ENCODE measurements around the gene WFDC10A.
"Not testable (repeated sequence)": the region's sequence is repeated elsewhere in the genome, so short reads cannot be mapped to it uniquely, and the experiment has no call there.

Gene WFDC10A

DNA sequence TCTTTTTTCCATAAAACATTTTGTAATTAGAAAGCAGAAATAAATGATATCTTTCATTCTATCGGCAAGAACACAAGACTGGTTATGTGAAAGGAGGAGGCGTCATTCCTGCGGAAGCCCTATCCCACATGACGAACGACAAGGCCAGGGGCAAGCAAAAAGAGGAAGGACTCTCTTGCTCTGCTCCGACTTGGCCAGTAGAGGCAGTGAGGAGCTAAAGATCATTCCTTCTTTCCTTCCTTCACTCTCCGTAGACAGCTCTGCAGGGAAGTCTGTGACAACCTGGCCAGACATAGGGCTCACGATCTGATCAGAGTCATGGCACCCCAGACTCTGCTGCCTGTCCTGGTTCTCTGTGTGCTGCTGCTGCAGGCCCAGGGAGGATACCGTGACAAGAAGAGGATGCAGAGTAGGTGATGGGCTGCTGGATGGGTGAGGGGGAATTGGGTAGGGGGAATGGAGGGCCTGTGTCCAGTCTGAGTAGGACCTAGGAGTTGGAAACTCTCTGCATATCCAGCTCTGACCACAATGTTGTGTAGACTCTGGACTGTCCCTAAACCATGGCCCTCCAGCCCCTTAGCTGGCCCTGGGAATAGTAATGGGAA is at the start of gene WFDC10A:
Gene WFDC10A, plus strand, starts transcription at position 244 of the 605 bp plus-strand sequence. Its CDS starts 75 bp downstream, at position 319.
- no peak for DNase-seq (ENCODE audit: low read depth in 2 of 2)

DNA sequence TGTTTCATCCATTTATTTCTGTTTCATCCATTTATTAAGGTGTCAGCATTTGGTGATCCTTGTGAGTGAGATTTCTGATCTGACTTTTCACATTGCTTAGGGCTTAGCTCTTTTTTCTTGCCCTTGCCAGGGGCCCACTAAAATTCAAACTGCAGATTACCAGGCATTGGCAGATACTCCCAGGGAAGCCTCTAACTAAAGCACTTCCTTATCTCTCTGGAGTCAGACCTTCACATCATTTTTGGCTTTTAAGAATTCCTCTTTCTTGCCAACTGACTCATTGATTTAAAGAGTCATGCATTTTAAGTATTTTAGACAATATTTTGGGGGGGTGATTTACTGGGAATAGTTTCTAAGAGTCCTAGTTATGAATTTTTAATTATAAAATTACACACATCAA is 47.8 kb upstream of the WFDC10A start:
- DNase-seq (ENCODE audit: low read depth in 2 of 2), result no peak

DNA sequence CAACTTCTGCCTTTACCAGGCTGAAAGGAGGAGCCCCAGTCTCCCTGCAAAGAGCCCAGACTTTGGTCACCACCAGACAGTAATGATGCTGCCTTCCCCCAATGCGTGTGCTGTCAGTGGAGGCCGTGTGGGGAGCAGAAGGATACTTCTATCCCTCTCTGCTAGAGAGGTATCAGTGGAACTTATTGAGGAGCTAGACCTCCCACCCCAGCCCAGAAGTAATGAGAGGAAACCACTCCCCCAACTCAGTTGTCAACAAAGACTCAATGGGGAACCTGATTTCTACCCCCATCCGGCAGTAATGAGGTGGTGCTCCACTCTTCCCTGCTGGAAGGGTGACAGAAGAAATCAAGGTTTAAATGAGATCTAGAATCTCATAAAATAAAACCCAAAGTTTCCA is 46.0 kb upstream of the WFDC10A start:
- DNase-seq (ENCODE audit: low read depth in 2 of 2), result no peak

DNA sequence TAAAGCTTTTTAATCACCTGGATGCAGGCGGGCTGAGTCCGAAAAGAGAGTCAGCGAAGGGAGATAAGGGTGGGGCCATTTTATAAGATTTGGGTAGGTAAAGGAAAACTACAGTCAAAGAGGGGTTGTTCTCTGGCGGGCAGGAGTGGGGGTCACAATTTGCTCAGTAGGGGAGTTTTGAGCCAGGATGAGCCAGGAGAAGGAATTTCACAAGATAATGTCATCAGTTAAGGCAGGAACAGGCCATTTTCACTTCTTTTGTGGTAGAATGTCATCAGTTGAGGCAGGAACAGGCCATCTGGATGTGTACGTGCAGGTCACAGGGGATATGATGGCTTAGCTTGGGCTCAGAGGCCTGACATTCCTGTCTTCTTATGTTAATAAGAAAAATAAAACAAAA is 45.2 kb upstream of the WFDC10A start:
- DNase-seq (ENCODE audit: low read depth in 2 of 2), result not testable (repeated sequence)

DNA sequence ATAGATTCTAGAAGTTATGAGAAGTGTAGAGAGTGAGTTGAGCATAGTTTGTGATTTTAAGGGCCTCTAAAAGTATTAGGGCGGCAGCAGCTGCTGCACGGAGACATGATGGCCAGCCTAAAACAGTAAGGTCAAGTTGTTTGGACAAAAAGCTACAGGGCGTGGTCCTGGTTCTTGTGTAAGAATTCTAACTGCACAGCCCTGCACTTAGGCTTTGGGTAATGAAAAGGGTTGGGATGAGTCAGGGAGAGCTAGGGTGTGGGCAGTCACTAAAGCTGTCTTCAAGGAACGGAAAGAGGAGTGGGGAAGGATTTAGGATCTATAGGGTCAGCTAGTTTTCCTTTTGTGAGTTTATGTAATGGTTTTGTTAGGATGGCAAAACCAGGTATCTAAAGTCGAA is 43.6 kb upstream of the WFDC10A start:
- not testable (repeated sequence) for DNase-seq (ENCODE audit: low read depth in 2 of 2)

DNA sequence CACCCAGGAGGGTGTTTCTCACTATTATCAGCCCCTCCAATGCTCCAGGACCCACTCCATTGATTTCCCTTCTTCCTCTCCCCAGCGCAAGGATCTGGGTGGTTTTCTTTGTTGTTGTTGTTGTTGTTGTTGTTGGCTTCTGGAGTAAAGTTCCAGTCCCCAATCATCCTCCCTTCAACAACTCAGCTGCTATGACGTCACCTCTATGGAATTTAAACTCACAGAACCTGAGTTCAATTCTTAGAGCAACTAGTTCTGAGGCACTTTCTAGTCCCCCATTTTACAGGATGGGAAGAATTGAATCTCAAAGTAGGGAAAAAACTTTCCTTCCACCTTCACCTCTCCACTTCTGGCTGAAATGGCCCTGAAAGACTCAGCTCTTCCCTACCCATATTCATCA is 40.7 kb upstream of the WFDC10A start:
- no peak for DNase-seq (ENCODE audit: low read depth in 2 of 2)

DNA sequence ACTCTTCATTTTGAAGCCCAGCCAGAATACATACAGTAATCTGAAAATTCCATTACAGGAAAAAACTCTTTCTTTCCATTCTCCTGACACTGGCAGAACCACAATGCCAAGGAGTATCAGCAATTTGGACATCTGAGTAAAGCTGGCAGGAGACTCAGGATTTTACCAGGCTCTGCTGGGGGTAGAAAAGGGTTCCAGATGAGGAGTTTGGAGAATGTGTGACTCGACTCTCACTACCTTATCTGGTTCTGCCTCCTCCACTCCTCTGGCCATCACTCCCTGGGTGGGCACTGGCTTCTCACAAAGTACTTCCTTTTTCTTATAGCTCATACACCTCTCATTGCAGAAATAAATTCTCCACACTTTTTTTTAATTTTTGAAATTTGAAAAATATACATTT is 39.8 kb upstream of the WFDC10A start:
- no peak for DNase-seq (ENCODE audit: low read depth in 2 of 2)

DNA sequence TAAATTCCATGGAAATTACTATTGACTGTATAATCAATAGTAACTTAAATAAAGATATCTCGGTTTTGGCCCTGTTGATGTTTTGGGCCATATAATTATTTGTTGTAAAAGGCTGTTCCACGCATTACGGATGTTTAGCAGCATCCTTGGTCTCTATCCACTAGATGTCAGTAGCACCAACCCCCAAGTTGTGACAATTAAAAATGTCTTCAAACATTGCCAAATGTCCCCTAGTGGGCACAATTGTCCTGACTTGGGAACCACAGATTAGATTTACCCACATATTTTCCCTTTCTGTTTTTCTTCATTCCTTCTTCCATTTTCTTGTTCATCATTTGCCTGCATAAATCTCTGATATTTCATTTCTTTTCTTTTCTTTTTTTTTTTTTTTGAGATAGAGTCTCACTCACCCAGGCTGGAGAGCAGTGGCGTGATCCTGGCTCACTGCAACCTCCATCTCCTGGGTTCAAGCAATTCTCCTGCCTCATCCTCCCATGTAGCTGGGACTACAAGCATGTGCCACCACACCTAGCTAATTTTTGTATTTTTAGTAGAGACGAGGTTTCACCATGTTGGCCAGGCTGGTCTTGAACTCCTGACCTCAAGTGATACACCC is 36.9 kb upstream of the WFDC10A start:
- DNase-seq (ENCODE audit: low read depth in 2 of 2), result no peak

DNA sequence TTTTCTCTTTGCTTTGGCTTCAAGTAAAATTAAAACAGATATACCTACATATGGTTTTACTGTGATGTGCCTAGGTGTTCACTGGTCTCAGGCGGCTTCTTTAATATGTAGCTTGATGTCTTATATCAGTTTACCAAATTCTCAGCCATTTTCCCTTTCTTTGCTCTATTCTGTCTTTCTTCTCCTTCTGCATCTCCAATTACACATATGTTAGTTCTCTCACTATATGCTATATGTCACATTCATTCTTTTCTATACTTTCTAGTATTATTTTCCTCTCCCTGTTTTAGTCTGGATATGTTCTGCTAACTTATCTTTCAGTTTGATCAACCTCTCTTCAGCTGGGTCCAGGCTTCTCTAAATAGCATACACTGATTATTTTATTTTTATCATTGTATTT is 36.0 kb upstream of the WFDC10A start:
- DNase-seq (ENCODE audit: low read depth in 2 of 2), result no peak

DNA sequence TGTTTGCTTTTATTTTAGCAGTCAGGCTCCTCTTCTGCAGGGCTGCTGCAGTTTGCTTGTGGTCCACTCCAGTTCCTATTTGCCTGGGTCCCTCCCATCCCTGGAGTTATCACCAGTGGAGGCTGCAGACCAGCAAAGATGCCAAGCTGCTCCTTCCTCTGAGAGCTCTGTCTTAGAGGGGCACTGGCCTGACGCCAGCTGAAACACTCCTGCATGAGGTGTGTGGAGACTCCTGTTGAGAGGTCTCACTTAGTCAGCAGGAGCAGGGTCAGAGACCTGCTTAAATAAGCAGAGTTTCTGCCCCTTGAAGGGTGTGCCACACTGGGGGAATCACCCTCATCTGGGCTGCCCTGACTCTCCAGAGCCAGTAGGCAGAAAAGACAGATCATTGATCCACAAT is 34.3 kb upstream of the WFDC10A start:
- DNase-seq (ENCODE audit: low read depth in 2 of 2), result no peak

DNA sequence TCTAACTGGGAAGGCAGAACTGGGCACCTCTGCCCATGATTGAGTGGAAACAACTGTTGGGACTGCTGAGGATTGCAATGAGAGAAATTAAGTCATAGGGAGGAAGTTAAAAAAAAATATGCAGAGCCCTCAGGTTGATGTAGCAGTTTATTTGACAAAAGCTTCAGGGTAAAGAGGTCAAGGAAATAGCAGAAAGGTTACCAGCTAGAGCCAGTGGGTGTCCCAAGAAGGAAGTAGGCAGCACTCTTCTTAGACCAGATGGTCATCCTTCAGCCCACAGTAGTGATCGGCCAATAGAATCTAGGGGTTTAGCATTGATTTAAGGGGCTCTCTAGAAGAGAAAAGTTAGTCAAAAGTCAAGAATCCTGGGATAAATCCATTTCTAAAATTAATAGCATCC is 21.7 kb upstream of the WFDC10A start:
- no peak for DNase-seq (ENCODE audit: low read depth in 2 of 2)

DNA sequence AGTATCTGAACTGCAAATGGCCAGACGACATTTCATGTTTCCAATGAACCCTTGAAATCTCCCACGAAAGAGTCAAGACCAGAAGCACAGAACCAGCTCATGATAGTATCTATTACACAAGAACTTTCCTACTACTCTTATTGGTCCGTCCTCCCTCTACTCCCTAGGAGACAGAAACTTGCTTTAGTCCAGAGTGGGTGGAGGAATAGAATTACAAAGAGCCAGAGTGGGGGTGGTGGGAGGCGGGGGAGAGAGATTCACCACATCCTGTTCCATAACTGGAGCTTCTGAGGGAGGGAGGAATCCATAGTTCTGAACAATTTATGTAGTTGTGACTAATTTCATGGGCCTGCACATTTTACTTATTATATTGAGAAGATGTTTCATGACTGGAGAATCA is 18.5 kb upstream of the WFDC10A start:
- no peak for DNase-seq (ENCODE audit: low read depth in 2 of 2)

DNA sequence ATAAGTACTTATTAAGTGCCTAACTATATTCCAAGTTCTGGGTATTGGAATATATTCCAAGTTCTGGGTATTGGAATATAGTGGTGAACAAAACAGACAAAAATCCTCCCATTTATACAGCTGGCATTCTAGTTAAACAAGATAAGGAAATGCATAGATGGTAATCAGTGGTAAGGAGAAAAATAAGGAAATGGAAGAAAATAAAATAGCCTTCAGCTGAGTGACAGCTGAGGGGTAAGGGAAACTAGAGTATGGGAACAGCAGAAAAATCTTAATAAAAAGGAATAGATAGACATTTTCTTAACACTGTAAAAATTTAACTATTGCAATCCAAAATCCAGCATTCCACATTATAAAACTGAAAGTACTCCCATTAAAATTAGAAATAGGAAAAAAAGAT is 17.2 kb upstream of the WFDC10A start:
- no peak for DNase-seq (ENCODE audit: low read depth in 2 of 2)

DNA sequence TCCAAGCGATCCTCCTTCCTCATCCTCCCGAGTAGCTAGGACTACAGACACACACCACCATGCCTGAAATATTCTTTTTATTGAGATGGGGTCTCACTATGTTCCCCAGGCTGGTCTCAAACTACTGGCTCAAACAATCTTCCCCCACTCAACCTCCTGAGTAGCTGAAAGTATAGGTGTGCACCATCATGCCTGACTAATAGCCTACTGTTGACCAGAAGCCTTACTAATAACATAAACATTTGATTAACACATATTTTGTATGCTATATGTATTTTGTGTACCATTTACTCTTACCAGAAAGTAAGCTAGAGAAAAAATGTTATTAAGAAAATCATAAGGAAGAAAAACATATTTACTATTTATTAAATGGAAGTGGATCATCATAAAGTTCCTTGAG is 11.9 kb upstream of the WFDC10A start:
- DNase-seq (ENCODE audit: low read depth in 2 of 2), result no peak

DNA sequence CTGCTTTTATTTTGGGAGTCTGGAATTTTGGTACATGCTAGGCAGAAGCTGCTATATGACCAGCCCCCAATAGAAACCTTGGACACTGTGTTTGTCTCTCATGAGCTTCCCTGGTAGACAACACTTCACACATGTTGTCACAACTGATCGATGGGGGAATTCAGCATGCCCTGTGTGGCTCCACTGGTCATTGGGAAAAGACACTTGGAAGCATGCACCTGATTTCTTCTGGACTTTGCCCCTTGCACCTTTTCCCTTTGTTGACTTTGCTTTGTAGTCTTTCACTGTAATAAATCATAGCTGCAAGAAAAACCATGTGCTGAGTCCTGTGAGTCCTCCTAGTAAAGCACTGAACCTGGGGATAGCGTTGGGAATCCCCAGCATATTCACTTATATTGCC is 7.9 kb upstream of the WFDC10A start:
- no peak for DNase-seq (ENCODE audit: low read depth in 2 of 2)

DNA sequence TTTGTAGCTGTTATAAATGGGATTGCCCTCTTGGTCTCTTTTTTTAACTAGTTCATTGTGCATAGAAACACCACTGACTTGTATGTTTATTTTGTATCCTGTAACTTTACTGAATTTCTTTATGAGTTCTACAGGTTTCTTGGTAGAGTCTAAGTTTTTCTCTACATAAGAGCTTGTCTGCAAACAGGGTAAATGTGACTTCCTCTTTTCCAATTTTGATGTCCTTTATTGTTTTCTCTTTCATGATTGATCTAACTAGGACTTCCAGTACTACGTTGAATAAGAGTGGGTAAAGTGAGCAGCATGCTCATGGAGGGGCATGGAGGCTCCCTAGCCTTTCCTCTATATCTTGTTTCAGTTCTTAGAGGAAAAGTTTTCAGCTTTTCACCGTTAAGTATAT is 3.0 kb upstream of the WFDC10A start:
- DNase-seq (ENCODE audit: low read depth in 2 of 2), result no peak

DNA sequence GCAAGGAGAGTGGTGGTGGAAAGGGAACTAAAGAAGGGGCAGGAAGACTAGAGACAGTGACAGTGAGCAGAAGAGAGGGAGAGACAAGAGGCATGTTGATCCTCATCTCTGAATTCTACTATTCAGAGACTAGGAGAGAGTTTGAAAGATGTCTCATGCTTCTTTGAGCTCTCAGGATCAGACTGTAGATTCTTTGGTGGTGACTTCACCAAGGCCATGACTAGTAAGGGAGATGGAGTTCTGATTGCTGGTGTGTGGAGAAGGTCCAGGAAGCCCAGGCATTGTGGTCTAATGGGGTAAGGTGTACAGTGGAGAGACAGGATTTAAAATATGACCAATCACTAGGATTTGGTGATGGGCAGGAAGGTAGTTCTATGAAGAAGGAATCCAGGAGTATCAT is 832 bp downstream of the WFDC10A start:
- DNase-seq (ENCODE audit: low read depth in 2 of 2), result no peak

DNA sequence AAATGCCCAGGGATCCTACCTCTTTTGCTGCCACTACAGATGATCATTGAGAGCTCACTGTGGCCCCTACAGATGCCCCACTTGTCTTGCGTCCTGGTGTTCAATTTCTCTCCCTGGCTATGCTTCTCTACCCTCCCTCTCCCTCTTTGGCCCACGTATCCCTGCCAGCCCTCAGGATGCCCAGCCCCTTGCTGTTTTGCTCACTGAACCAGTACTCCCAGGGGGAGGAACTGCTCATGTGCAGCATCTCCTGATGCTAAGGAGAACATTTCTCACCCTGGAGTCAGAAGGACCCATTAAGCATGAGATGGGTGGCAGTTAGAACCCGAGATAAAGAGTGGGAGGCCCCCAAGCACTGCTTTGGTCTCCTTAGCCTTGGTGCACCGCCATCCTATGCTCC is 1.6 kb downstream of the WFDC10A start, which contains the start of gene WFDC9:
Gene WFDC9, minus strand, starts transcription at position 101 of the 400 bp plus-strand sequence. CDS start 21,103 bp downstream, outside the sequence.
- DNase-seq (ENCODE audit: low read depth in 2 of 2), result no peak

DNA sequence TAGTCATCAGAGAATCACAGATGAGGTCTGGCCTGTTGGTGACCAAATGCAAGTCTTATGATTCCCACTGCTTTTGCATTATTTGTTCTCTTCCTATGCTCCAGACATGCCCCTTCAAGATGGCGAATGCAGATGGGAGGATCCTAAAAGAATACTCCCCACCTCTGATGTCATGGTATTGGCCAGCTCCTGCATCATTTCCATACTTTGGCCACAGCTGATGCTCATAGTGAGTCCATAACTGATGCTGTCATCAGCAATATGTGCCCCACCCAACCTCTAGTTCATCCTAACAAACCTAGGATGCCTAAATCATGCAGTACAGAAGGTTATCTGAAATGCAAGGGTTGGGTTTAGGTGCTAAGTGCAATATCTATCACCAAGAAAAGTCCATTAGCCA is 7.0 kb downstream of the WFDC10A start:
- no peak for DNase-seq (ENCODE audit: low read depth in 2 of 2)

DNA sequence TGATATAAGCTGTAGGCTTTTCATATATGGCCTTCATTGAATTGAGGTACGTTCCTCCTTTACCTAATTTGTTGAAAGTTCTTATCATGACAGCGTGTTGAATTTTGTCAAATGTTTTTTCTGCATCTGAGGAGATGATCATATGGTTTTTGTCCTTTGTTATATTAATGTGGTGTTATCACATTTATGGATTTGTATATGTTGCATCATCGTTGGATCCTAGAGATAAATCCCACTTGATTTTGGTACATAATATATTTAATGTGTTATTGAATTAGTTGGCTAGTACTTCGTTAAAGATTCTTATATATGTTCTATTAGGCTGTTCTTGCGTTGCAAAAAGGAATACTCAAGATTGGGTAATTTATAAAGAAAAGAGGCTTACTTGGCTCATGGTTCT is 10.1 kb downstream of the WFDC10A start:
- no peak for DNase-seq (ENCODE audit: low read depth in 2 of 2)

DNA sequence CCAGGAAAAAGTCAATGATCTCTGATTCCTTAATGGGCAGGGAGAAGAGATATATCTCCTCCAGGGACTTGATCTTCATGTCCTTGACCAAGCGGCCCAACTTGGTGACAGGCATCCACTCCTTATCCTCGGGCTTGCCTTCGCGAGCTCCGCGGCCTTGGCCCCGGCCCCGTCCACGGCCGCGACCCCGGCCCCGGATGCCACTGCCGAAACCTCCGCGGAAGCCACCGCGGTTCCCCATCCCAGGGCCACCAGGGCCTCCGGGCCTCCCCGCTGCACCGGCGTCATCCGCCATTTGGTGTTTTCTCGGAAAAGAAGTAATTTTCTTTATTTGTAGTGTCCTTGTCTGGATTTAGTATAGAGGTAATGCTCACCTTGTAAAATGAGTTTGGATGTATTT is 11.5 kb downstream of the WFDC10A start:
- not testable (repeated sequence) for DNase-seq (ENCODE audit: low read depth in 2 of 2)

DNA sequence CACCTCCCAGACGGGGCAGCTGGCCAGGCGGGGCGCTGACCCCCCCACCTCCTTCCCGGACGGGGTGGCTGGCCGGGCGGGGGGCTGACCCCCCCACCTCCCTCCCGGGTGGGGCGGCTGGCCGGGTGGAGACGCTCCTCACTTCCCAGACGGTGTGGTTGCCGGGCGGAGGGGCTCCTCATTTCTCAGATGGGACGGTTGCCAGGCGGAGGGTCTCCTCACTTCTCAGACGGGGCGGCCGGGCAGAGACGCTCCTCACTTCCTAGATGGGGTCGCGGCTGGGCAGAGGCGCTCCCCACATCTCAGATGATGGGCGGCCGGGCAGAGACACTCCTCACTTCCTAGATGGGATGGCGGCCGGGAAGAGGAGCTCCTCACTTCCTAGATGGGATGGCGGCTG is 16.3 kb downstream of the WFDC10A start:
- DNase-seq (ENCODE audit: low read depth in 2 of 2), result not testable (repeated sequence)

DNA sequence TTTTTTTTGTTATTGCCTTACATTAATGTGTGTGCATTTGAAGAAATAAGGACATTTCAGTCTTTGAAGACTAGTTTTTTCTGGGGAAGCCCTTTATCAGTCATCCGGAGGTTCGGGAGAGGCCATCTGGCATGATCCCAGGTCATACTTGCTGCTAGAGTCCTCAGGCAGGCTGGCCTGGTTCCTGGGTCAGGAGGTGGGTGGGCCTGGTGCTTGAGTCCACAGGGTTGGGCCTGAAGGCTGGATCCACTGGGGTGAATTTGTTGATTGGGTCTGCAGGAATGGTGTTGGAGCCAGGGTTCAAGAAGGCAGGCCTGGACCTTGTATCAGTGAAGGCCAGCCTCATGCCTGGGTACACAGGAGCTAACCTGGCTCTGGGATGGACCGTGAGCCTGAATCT is 17.3 kb downstream of the WFDC10A start:
- no peak for DNase-seq (ENCODE audit: low read depth in 2 of 2)
